Measurements from ENCODE around the gene CGB3.

DNA sequence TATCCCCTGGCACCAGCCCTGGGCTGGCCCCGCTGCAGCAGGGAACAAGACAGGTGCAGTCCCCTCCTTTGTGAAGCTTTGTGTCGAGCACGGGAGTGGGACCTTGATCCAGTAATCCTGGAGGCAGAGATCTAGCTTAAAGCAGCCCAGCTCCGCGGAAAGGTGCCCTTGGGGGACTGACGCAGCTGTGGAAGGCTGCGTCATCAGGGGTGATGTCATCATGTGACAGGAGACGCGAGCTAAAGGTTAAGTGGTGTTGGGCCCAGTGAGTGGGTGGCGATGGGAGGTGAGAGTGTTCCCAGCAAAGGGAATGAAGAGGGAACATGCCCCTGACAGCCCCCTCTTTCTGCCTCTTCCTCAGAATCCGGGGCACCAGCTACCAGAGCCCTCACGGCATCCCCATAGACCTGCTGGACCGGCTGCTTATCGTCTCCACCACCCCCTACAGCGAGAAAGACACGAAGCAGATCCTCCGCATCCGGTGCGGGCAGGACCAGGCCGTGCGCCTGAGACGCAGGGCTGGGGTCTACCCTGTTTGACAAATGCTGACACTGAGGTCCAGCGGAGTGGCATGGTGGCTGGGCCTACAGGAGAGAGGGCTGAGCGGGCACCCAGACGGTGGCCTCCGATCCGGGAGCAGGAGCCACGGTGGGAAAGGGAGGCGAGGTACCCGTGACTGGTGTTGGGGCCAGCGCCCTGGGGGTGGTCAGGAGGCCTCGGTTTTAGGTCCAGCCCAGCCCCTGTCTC, 9.8 kb downstream of the CGB3 start:
- TF ChIP-seq CTCF (conservative IDR thresholded peaks at IDR 0.05; ENCODE audit: low read depth, low read length) (no peak), POLR2A (IDR thresholded peaks at IDR 0.05; ENCODE audit: low read depth, low read length) (no peak)

All from IMR-90 (cell line).